Pancreas (tissue), 10 donors: ENCODE results near the gene ENPP3. TPM values are rescaled to one million over a fixed set of nuclear protein-coding genes. Genes with fewer than 3 reads are reported as not detected.

ENCODE experiments used
- ATAC-seq, 4 donors: fragments of 200-7000 bp; cut with Tn5 transposase; one replicate each; pipeline versions ENCODE4 v1.8.0 to v1.9.1; 2020; ENCODE audit warnings: mild to moderate bottlenecking in 4 of 4, moderate library complexity in 4 of 4
- DNase-seq, 6 donors: peaks; one replicate each; pipeline ENCODE4 v3.0.0-alpha.2; 2020
- FAIRE-seq: peaks from 2 replicates; lab custom pipeline; 2012; peaks lifted over from hg19 to GRCh38; lab: Jason Lieb, UNC
- H3K27ac ChIP-seq, 4 donors: fragments of 200-600 bp; sonication (generic); 1 replicate in 3 of 4; 2 replicates in 1 of 4; pipeline versions ENCODE4 v1.5.0 to v1.8.0; 2020
- H3K27me3 ChIP-seq, 4 donors: fragments of 200-600 bp; one replicate each; pipeline ENCODE4 v1.8.0; 2021
- H3K36me3 ChIP-seq, 3 donors: fragments of 200-600 bp; sonication (generic) in 1 of 3; one replicate each; pipeline versions ENCODE4 v1.5.0 to v1.8.0; 2020 to 2021
- H3K4me1 ChIP-seq, 3 donors: fragments of 200-600 bp; one replicate each; pipeline ENCODE4 v1.8.0; 2021
- H3K4me3 ChIP-seq, 4 donors: fragments of 200-600 bp; sonication (generic) in 2 of 4; one replicate each; pipeline versions ENCODE4 v1.5.0 to v1.8.0; 2020 to 2021
- H3K9me3 ChIP-seq, 4 donors: fragments of 200-600 bp; one replicate each; pipeline ENCODE4 v1.8.0; 2021
- WGBS, 2 donors: extraction: QIAGEN DNeasy Blood & Tissue Kit; methylation state at CpG; one replicate each; pipeline ENCODE4 v1.1.7; 2013; 5-methylcytosine and 5-hydroxymethylcytosine counted together
- intact Hi-C, 3 donors: fragments of 100-400 bp; cut with DNase I; formaldehyde crosslinking; loops; one replicate each; pipeline versions ENCODE4 v1.11.1 to v1.14.2; 2022
- polyA plus RNA-seq, 2 donors: library from polyadenylated mRNA; stranded (reverse); fragments of 200-250 nt; gene quantifications; one replicate each; pipeline ENCODE4 v1.2.3, GENCODE V29; 2013
- total RNA-seq, 6 donors: library from RNA; stranded (reverse); fragmentation: NEBNext Ultra II Directional in 4 of 6; extraction: Animal tissue kit (Norgen Biotek cat#: 25700) in 4 of 6; gene quantifications; one replicate each; pipeline versions ENCODE4 v1.2.1 to v1.2.4, GENCODE V29; 2021 to 2023
- TF ChIP-seq, protein P1 (sequence below), 4 donors: fragments of 200-600 bp; sonication (generic) in 3 of 4; IDR thresholded peaks; one replicate each; pipeline versions ENCODE4 v1.5.0 to v1.8.0; 2021; ENCODE audit warnings: antibody characterized with exemption in 4 of 4
- donor health status: healthy with polysubstance abuse.
- donor health status: DM: no; HTN: no; CAD: no; lungs with moderate emphysema.
- donor health status: DM: no; HTN: no; CAD: no.
- donor health status: control.
- donor health status: control.
- donor health status: Bipolar disorder and iron deficiency.
- donor health status: DM: yes; HTN: yes; CAD: no.
- donor health status: DM: no; HTN: no; CAD: no.
- donor health status: DM: no; HTN: no; CAD: no.
- donor health status: DM: yes; HTN: yes; CAD: no.

ENPP3 gene
- total and polyA plus RNA-seq, 8 donors: 0.07 to 0.38 (median 0.13) TPM; not detected in 3

DNA sequence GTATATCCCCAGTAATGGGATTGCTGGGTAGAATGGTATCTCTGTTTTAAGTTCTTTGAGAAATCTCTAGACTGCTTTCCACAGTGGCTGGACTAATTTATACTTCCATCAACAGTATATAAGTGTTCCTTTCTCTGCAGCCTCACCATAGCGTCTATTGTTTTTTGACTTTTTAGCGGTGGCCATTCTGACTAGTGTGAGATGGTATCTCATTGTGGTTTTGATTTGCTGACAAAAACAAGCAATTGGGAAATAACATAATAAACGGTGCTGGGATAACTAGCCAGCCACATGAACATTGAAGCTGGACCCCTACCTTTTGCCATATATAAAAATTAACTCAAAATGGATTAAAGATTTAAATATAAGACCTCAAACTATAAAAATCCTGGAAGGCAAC lies 49.9 kb downstream of the ENPP3 start:
- no peak for ATAC-seq
- TF ChIP-seq, protein P1, sequence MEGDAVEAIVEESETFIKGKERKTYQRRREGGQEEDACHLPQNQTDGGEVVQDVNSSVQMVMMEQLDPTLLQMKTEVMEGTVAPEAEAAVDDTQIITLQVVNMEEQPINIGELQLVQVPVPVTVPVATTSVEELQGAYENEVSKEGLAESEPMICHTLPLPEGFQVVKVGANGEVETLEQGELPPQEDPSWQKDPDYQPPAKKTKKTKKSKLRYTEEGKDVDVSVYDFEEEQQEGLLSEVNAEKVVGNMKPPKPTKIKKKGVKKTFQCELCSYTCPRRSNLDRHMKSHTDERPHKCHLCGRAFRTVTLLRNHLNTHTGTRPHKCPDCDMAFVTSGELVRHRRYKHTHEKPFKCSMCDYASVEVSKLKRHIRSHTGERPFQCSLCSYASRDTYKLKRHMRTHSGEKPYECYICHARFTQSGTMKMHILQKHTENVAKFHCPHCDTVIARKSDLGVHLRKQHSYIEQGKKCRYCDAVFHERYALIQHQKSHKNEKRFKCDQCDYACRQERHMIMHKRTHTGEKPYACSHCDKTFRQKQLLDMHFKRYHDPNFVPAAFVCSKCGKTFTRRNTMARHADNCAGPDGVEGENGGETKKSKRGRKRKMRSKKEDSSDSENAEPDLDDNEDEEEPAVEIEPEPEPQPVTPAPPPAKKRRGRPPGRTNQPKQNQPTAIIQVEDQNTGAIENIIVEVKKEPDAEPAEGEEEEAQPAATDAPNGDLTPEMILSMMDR (IDR thresholded peaks at IDR 0.05): no peak
- no peaks in the 10 kb centered on the region for H3K36me3 ChIP-seq
- H3K9me3 ChIP-seq: no peaks in the 10 kb centered on the region
- no peak overlapping the region for H3K4me3 ChIP-seq
- no peaks in the 10 kb centered on the region for H3K4me1 ChIP-seq
- intact Hi-C loops: no loop called here
- DNase-seq: no peak
- FAIRE-seq: no peak
- no peaks in the 10 kb centered on the region for H3K27me3 ChIP-seq
- 80 to 81% methylated on average over 3 of the region's 3 CpGs for WGBS, 2 donors
- no peak overlapping the region for H3K27ac ChIP-seq

DNA sequence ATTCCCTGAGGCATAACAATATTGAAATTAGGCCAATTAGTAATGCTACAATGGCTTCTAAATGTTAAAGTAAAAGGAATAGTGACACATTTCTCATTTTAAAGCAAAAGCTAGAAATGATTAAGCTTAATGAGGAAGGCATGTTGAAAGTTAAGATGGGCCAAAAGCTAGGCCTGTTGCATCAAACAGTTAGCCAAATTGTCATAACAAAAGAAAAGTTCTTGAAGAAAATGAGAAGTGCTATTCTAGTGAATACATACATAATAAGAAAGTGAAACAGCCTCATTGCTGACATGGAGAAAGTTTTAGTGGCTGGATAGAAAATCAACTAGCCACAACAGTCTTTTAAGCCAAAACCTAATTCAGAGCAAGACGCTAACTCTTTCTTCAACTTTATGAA lies 51.2 kb downstream of the ENPP3 start:
- FAIRE-seq (no peak), DNase-seq (no peak), ATAC-seq (no peak)
- H3K27me3 ChIP-seq: no peaks in the 10 kb centered on the region
- H3K36me3 ChIP-seq: no peaks in the 10 kb centered on the region
- intact Hi-C loops: no loop called here
- TF ChIP-seq, protein P1 (IDR thresholded peaks at IDR 0.05): no peak
- H3K27ac ChIP-seq: no peak overlapping the region
- no peaks in the 10 kb centered on the region for H3K9me3 ChIP-seq
- H3K4me3 ChIP-seq: no peak overlapping the region
- H3K4me1 ChIP-seq: no peaks in the 10 kb centered on the region
- 86 to 94% methylated on average over 1 of the region's 1 CpG for WGBS, 2 donors

DNA sequence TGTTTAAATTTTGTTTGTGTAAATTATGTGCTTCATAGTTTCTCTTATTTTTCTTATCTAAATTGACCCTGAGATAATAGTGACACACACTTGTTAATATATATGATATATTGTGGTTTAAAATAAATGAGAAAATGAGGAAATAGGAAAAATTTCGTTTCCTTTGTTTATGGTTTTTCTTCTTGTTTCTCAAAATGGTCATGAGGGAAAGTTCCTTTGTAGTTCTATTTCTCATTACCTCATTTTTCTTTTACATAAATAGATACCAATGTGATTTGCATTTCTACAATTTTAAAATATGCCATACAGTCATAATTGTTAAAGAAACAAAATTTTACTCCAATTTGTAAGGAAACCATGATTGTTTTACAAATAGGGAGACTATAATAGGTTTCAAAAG lies 54.9 kb downstream of the ENPP3 start:
- no peak overlapping the region for H3K27ac ChIP-seq
- intact Hi-C loops: loop anchor here in 1 of 3 donors (5.0 kb wide), 1 partner anchor 220 kb away; no protein-coding TSS in a partner anchor
- ATAC-seq: no peak
- H3K4me1 ChIP-seq: no peaks in the 10 kb centered on the region
- WGBS, 2 donors: 38 to 42% methylated on average over 1 of the region's 1 CpG
- H3K4me3 ChIP-seq: no peak overlapping the region
- TF ChIP-seq, protein P1 (IDR thresholded peaks at IDR 0.05): no peak
- no peak for FAIRE-seq
- no peak for DNase-seq
- H3K36me3 ChIP-seq: no peaks in the 10 kb centered on the region
- no peaks in the 10 kb centered on the region for H3K9me3 ChIP-seq
- no peaks in the 10 kb centered on the region for H3K27me3 ChIP-seq

DNA sequence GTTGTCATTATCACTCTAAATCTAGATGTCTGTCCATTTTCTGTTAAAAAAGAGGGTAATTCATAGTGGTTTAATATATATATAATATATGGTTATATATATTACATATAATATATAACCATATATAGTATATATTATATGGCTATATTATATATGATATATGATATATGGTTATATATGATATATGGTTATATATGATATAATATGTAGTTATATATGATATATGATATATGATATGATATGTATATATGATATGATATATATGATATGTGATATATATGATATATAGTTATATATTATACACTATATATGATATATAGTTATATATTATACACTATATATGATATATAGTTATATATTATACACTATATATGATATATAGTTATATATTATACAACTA lies 55.5 kb downstream of the ENPP3 start:
- peak; percentile 99 for FAIRE-seq
- no peak for DNase-seq
- intact Hi-C loops: loop anchor here in 1 of 3 donors (5.0 kb wide), 1 partner anchor 220 kb away; no protein-coding TSS in a partner anchor

DNA sequence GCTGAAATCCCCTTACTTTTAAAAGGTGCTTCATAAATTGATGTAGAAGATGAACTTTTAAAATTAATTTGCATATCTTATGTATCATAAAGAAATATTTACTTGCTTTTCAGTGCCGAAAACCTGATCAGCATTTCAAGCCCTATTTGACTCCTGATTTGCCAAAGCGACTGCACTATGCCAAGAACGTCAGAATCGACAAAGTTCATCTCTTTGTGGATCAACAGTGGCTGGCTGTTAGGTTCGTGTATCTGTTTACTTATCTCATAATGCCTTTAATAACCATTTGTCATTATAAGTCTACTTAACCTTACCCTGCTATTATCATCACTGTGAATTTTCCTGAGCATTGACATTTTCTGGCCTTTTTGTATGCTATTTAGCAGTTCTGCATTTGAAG lies 56.3 kb downstream of the ENPP3 start:
- Histone ChIP-seq H3K27ac (no peak overlapping the region), H3K27me3 (no peaks in the 10 kb centered on the region), H3K9me3 (no peaks in the 10 kb centered on the region), H3K4me3 (no peak overlapping the region), H3K36me3 (no peaks in the 10 kb centered on the region), H3K4me1 (no peaks in the 10 kb centered on the region)
- 63 to 71% methylated on average over 5 of the region's 5 CpGs for WGBS, 2 donors
- TF ChIP-seq, protein P1 (IDR thresholded peaks at IDR 0.05): no peak
- no peak for DNase-seq
- intact Hi-C loops: loop anchor here in 1 of 3 donors (5.0 kb wide), 1 partner anchor 219 kb away; no protein-coding TSS in a partner anchor
- FAIRE-seq: no peak
- ATAC-seq: no peak

More for the DNA sequence above, 55.5 kb downstream of the ENPP3 start:
- no peak overlapping the region for H3K4me3 ChIP-seq
- H3K27me3 ChIP-seq: no peaks in the 10 kb centered on the region
- ATAC-seq: no peak
- TF ChIP-seq, protein P1 (IDR thresholded peaks at IDR 0.05): no peak
- H3K4me1 ChIP-seq: no peaks in the 10 kb centered on the region
- no peak overlapping the region for H3K27ac ChIP-seq
- no peaks in the 10 kb centered on the region for H3K36me3 ChIP-seq
- no peaks in the 10 kb centered on the region for H3K9me3 ChIP-seq
